GM12874 (cell line): Measurements from ENCODE around the gene SETD1A.

Source experiments
- CTCF ChIP-seq: IDR thresholded peaks from 2 replicates; pipeline ENCODE4 v1.5.1; 2011; ENCODE audit warnings: low read depth, mild to moderate bottlenecking, control low read depth, low read length, moderate library complexity; ENCODE audit not compliant: insufficient read depth

Gene SETD1A

DNA sequence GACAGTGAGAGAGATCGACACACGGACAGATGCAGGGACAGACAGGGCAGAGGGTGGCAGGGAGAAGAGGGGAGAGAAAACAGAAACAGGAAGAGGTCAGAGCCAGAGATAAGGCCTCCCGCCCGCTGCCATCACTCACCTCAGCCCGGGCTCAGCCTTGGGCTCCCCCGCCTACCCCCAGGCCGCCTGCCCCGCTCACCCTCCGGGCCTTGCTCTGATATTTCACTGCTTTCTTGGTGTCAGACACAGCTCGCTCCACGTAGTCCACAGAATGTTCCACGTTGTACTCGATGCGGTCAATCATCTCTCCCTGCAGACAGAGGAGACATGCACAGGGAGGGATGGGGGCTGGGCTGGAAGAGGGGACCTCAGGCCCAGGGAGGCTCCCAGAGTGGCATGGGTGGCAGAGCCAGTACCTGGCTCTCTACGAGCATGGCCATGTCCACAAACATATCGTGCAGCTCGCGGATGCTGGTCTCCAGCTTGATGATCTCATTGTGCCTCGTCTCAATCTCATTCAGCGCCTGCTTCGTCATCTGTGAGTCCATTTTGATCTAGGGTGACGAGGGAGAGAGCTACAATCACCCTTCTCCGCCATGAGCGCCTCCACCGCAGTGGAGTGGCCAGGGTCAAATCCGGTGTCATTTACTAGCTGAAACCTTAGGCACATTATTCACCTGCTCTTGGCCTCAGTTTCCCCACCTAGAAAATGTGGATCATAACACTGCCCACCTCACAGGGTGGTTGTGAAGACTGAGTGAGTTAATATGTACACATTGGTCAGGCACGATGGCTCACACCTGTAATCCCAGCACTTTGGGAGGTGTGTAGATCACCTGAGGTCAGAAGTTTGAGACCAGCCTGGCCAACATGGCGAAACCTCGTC is 35.6 kb downstream of the SETD1A start:
- TF ChIP-seq CTCF, result no peak

DNA sequence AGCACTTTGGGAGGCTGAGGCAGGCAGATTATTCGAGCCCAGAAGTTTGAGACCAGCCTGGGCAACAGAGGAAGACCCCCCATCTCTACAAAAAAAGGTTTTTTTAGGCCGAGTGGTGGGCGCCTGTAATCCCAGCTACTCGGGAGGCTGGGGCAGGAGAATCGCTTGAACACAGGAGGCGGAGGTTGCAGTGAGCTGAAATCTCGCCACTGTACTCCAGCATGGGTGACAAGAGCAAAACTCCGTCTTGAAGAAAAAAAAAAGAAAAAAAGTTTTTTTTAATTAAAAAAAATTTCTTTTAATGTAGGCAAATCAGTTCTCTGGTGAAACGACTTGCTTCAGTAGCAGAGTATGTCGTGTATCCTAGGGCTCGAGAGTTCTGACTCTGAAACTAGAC is 38.4 kb downstream of the SETD1A start:
- TF ChIP-seq CTCF, result no peak

DNA sequence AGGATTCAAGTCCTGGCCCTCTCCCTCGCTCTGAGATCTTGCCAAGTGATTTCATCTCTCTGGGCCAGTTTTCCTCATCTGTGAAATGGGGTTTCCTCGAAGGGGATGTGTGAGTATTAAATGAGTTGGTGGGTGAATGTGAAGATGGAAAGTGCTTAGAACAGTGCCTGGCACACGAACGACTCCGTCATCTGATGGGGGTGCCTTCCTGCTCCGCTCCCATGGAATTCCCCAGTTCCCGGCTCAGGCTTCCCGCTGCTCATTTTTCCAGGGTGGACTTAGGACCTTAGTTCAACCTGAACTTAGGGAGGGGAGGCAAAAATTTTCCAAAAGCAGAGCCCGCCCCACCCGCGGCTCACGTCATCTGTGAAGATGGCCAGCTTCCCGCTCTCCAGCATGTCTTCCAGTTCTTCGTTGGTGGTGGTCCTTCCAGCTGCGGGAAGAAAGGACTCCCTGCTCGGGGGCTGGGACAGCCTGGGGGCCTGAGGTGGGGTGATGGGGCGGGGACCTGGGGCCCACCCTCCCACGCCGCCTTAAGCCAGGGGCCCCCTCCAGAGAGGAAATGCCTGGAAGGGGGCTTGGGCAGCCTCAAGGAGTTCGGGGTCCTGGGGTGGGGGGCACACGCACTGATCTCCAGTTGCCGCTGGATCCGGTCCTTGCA is 38.9 kb downstream of the SETD1A start:
- TF ChIP-seq CTCF, result no peak

DNA sequence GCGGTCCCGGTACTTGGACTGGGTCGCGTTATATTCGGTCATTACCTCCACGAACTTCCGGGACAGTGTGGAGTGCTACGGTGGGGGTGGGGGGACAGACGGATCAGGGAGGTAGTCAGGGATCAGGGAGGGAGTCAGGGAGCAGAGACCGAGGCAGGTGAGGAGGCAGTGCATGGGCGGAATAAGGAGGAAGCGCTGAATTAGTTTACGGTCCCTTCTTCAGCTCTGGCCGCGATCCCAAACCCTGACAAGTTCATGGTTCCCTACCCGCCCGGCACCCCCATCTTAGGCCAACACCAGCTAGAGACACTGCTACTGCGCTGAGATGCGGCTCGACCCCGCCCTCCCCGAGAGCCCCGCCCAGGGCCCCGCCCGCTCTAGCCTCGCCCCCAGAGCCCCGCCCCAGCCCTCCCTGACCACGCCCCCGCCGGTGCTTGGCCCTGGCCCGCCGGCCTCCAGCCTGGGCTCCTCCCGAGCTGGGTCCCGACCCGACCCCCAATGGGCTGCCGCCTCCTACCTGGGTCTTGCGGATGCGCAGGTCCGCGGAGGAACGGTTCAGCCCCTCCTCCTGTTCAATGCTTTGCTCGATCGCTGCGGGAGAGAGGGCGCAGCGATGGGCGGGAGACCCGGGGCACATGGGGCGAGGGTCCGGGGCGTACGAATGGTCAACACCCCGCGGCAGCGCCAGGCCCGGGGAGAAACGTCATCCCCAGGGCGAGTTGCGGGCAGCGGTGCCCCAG is 39.6 kb downstream of the SETD1A start:
- TF ChIP-seq CTCF, result no peak

DNA sequence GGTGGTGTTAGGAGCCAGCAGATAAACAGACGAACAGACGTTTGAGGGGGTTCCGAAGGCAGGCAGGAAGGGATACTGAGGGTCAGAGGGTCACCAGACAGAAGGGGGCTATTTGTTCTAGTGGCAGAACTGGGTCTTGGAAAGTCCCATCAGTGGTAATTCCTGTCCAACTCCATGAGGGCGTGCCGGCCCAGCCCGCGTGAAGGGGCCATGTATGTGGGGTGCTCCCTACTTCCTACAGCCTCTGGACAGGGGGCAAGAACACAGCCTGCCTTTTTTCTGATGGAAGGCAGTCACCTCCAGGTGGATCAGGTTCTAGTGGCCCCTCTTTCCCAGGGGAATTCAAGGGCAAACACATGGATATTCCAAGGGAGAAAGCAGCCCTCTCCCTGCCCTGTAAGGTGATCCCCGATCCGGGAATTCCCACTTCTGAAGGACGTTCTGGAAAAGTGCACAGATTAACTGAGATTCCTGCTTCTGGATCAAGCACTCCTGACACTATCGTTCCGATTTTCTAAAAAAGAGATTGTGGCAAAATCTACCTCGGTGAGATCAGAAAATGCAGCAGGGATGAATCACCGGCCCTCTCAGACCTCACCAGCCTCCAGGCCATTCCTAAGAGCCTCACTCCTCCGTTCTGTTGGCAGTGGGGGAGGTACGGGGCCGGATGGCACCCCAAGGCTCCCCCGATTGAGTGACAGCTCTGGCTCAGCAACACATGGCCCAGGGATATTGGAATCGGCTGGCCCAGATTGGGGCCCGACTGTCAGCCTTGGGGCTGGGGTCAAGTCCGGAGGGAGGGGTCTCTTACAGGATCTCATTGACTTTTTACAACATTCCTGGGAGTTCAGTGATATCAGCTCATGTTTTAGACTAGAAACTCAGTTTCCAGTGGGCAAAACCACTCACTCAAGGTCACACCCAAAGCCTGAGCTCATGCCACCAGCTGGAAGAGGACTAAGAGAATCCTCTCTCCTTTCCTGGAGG is 40.5 kb downstream of the SETD1A start:
- TF ChIP-seq CTCF, result no peak

- no peak for TF ChIP-seq CTCF
Observed at GRCh38 chr16:30998852-30999761, 41.6 kb downstream of the SETD1A start.
